Hepatocyte (in vitro differentiated cells): ENCODE data around the gene SPATA31A6. TPM values are rescaled to one million over a fixed set of nuclear protein-coding genes. Genes with fewer than 3 reads are reported as not detected.
A peak's percentile ranks its signal among the peaks of the same experiment; 100 is the strongest.
"Not testable (repeated sequence)": the region's sequence is repeated elsewhere in the genome, so short reads cannot be mapped to it uniquely, and the experiment has no call there.

Experiments
- DNase-seq: peaks from one replicate; pipeline ENCODE4 v3.0.0-alpha.2; 2016; ENCODE audit warnings: low spot score
- H2AFZ ChIP-seq: fragments of 200-600 bp; sonication (generic); 2 replicates; pipeline ENCODE4 v1.6.0; 2016; ENCODE audit warnings: antibody characterized with exemption, mild to moderate bottlenecking
- H3K27ac ChIP-seq: fragments of 200-600 bp; sonication (generic); 2 replicates; pipeline ENCODE4 v1.5.1; 2016; ENCODE audit warnings: mild to moderate bottlenecking
- H3K27me3 ChIP-seq: fragments of 200-600 bp; sonication (generic); 2 replicates; pipeline ENCODE4 v1.6.1; 2016
- H3K36me3 ChIP-seq: fragments of 200-600 bp; sonication (generic); replicated peaks from 2 replicates; pipeline ENCODE4 v1.5.1; 2016; ENCODE audit warnings: low read depth; ENCODE audit not compliant: insufficient read depth
- H3K4me1 ChIP-seq: fragments of 200-600 bp; sonication (generic); 2 replicates; pipeline ENCODE4 v1.5.1; 2016; ENCODE audit warnings: mild to moderate bottlenecking, moderate library complexity; ENCODE audit not compliant: insufficient read depth
- H3K4me2 ChIP-seq: fragments of 200-600 bp; sonication (generic); 2 replicates; pipeline ENCODE4 v1.6.0; 2016
- H3K4me3 ChIP-seq: fragments of 200-600 bp; sonication (generic); 2 replicates; pipeline ENCODE4 v1.5.1; 2016; ENCODE audit warnings: mild to moderate bottlenecking
- H3K79me2 ChIP-seq: fragments of 200-600 bp; sonication (generic); 2 replicates; pipeline ENCODE4 v1.6.0; 2017; ENCODE audit warnings: mild to moderate bottlenecking
- H3K9me2 ChIP-seq: fragments of 200-600 bp; sonication (generic); replicated peaks from 2 replicates; pipeline ENCODE4 v1.6.0; 2017; ENCODE audit warnings: mild to moderate bottlenecking; ENCODE audit not compliant: insufficient read depth
- H3K9me3 ChIP-seq: fragments of 200-600 bp; sonication (generic); 2 replicates; pipeline ENCODE4 v1.5.1; 2016; ENCODE audit warnings: low read depth, mild to moderate bottlenecking
- H4K20me1 ChIP-seq: fragments of 200-600 bp; sonication (generic); 2 replicates; pipeline ENCODE4 v1.6.0; 2016; ENCODE audit warnings: mild to moderate bottlenecking; ENCODE audit not compliant: insufficient read depth, poor library complexity, severe bottlenecking
- CTCF ChIP-seq: fragments of 200-600 bp; sonication (generic); IDR thresholded peaks from 2 replicates; pipeline ENCODE4 v1.5.1; 2016; ENCODE audit warnings: antibody characterized with exemption, mild to moderate bottlenecking; ENCODE audit not compliant: poor library complexity
- WGBS: methylation state at CpG from one replicate; pipeline ENCODE4 v1.1.6; 2016; ENCODE audit warnings: low lambda C conversion rate; ENCODE audit errors: missing lambda C conversion rate; 5-methylcytosine and 5-hydroxymethylcytosine counted together
- polyA plus RNA-seq: library from polyadenylated mRNA; unstranded; fragments of >200 nt; fragmentation: Nextera tagmentation; extraction: Ambion mirVana; gene quantifications from 2 replicates; pipeline ENCODE4 v1.2.1, GENCODE V29; 2016
- total RNA-seq: library from RNA; depleted of rRNA; stranded (reverse); fragments of >200 nt; gene quantifications from 2 replicates; pipeline ENCODE4 v1.2.3, GENCODE V29; 2014

SPATA31A6 gene
- total RNA-seq (not detected in 2 replicates), polyA plus RNA-seq (not detected in 2 replicates)

- not testable (repeated sequence) for H3K36me3 ChIP-seq, H3K27ac ChIP-seq, H3K4me1 ChIP-seq, DNase-seq, H3K27me3 ChIP-seq, H3K4me2 ChIP-seq, H2AFZ ChIP-seq, H4K20me1 ChIP-seq, H3K79me2 ChIP-seq, H3K9me3 ChIP-seq, H3K9me2 ChIP-seq, H3K4me3 ChIP-seq
- 85% methylated on average over 2 of the region's 5 CpGs for WGBS
These were observed at the start of gene SPATA31A6 for GRCh38 chr9:42183359-42183758. Gene SPATA31A6, plus strand, starts transcription at chr9:42183659. Its CDS starts 29 bp downstream, at chr9:42183688.

GRCh38 chr9:42160299-42160698 lies 23.2 kb upstream of the SPATA31A6 start:
- H3K4me1 ChIP-seq, H2AFZ ChIP-seq, H3K27me3 ChIP-seq, H4K20me1 ChIP-seq, H3K36me3 ChIP-seq, H3K9me3 ChIP-seq, H3K4me2 ChIP-seq, H3K4me3 ChIP-seq, H3K79me2 ChIP-seq, DNase-seq, H3K9me2 ChIP-seq, H3K27ac ChIP-seq: not testable (repeated sequence)
- 44% methylated on average over 1 of the region's 1 CpG for WGBS
- TF ChIP-seq CTCF: peak; percentile 44

GRCh38 chr9:42219861-42220260 lies 36.4 kb downstream of the SPATA31A6 start:
- not testable (repeated sequence) for DNase-seq, H3K27me3 ChIP-seq, H3K4me3 ChIP-seq, H4K20me1 ChIP-seq, H3K4me1 ChIP-seq, H3K36me3 ChIP-seq, H2AFZ ChIP-seq, H3K27ac ChIP-seq, H3K9me3 ChIP-seq, H3K4me2 ChIP-seq, H3K79me2 ChIP-seq, H3K9me2 ChIP-seq
- WGBS: 55% methylated on average over 2 of the region's 2 CpGs

GRCh38 chr9:42223230-42223629 lies 39.8 kb downstream of the SPATA31A6 start:
- not testable (repeated sequence) for H3K4me2 ChIP-seq, H3K36me3 ChIP-seq, H3K9me3 ChIP-seq, H3K4me1 ChIP-seq, H2AFZ ChIP-seq, DNase-seq, H3K79me2 ChIP-seq, H3K4me3 ChIP-seq, H3K9me2 ChIP-seq, H4K20me1 ChIP-seq, H3K27ac ChIP-seq, H3K27me3 ChIP-seq
- 89% methylated on average over 10 of the region's 10 CpGs for WGBS

- not testable (repeated sequence) for H3K9me2 ChIP-seq, DNase-seq, H3K4me3 ChIP-seq, H3K36me3 ChIP-seq, H3K9me3 ChIP-seq, H4K20me1 ChIP-seq, H3K4me2 ChIP-seq, H3K4me1 ChIP-seq, H3K27me3 ChIP-seq, H2AFZ ChIP-seq, H3K79me2 ChIP-seq, H3K27ac ChIP-seq
- 70% methylated on average over 4 of the region's 4 CpGs for WGBS
These were observed 49.6 kb downstream of the SPATA31A6 start for GRCh38 chr9:42233031-42233430.

GRCh38 chr9:42234610-42235009 lies 51.2 kb downstream of the SPATA31A6 start:
- not testable (repeated sequence) for H3K27ac ChIP-seq, H2AFZ ChIP-seq, H3K4me3 ChIP-seq, H3K4me1 ChIP-seq, H3K27me3 ChIP-seq, H4K20me1 ChIP-seq, H3K36me3 ChIP-seq, DNase-seq, H3K4me2 ChIP-seq, H3K9me2 ChIP-seq, H3K9me3 ChIP-seq, H3K79me2 ChIP-seq

GRCh38 chr9:42235352-42235991 lies 52.0 kb downstream of the SPATA31A6 start:
- not testable (repeated sequence) for DNase-seq, H3K36me3 ChIP-seq, H3K9me3 ChIP-seq, H3K4me1 ChIP-seq, H3K27ac ChIP-seq, H3K9me2 ChIP-seq, H4K20me1 ChIP-seq, H2AFZ ChIP-seq, H3K27me3 ChIP-seq, H3K79me2 ChIP-seq, H3K4me2 ChIP-seq, H3K4me3 ChIP-seq
- no CpG with 5 or more reads among the region's 1 CpG for WGBS

GRCh38 chr9:42236097-42236496 lies 52.6 kb downstream of the SPATA31A6 start:
- not testable (repeated sequence) for H3K9me2 ChIP-seq, H3K36me3 ChIP-seq, H2AFZ ChIP-seq, H3K9me3 ChIP-seq, H3K4me1 ChIP-seq, H3K79me2 ChIP-seq, H3K4me3 ChIP-seq, H3K27ac ChIP-seq, DNase-seq, H4K20me1 ChIP-seq, H3K4me2 ChIP-seq, H3K27me3 ChIP-seq
